Trophoblast cell (in vitro differentiated cells and primary cell): ENCODE data around the gene FGF6.

ENCODE experiments used
- DNase-seq, 2 donors: peaks; one replicate each; pipeline ENCODE4 v3.0.0-alpha.2; 2016
- H2AFZ ChIP-seq: 2 replicates; pipeline ENCODE4 v1.6.1; 2013; ENCODE audit warnings: low read length, moderate library complexity, mild to moderate bottlenecking; ENCODE audit not compliant: insufficient read depth, poor library complexity
- H2AK5ac ChIP-seq: 2 replicates; pipeline ENCODE4 v1.6.1; 2013; ENCODE audit warnings: mild to moderate bottlenecking, low read length
- H2BK120ac ChIP-seq: 2 replicates; pipeline ENCODE4 v1.6.1; 2013; ENCODE audit warnings: low read length, mild to moderate bottlenecking, moderate library complexity; ENCODE audit not compliant: insufficient read depth, poor library complexity
- H2BK12ac ChIP-seq: 2 replicates; pipeline ENCODE4 v1.6.1; 2013; ENCODE audit warnings: mild to moderate bottlenecking, low read length, moderate library complexity
- H2BK5ac ChIP-seq: 2 replicates; pipeline ENCODE4 v1.6.1; 2013; ENCODE audit warnings: low read length, low read depth, moderate library complexity, mild to moderate bottlenecking; ENCODE audit not compliant: poor library complexity
- H3K14ac ChIP-seq: 2 replicates; pipeline ENCODE4 v1.6.1; 2013; ENCODE audit warnings: mild to moderate bottlenecking, low read length
- H3K18ac ChIP-seq: 2 replicates; pipeline ENCODE4 v1.6.1; 2013; ENCODE audit warnings: mild to moderate bottlenecking, low read length
- H3K23ac ChIP-seq: 2 replicates; pipeline ENCODE4 v1.6.1; 2013; ENCODE audit warnings: low read length
- H3K27ac ChIP-seq: 2 replicates; pipeline ENCODE4 v1.5.1; 2013; ENCODE audit warnings: low read depth, mild to moderate bottlenecking, inconsistent platforms, low read length, moderate library complexity
- H3K27me3 ChIP-seq: 2 replicates; pipeline ENCODE4 v1.6.1; 2013; ENCODE audit warnings: inconsistent platforms, mild to moderate bottlenecking, low read length, moderate library complexity; ENCODE audit not compliant: insufficient read depth
- H3K36me3 ChIP-seq, 2 experiments: 1 replicate in 1 of 2; 2 replicates in 1 of 2; pipeline ENCODE4 v1.6.1; 2013; ENCODE audit warnings: low read length in 2 of 2, mild to moderate bottlenecking in 2 of 2, moderate library complexity in 1 of 2; ENCODE audit not compliant: insufficient read depth in 2 of 2, control insufficient read depth in 1 of 2
- H3K4ac ChIP-seq: 2 replicates; pipeline ENCODE4 v1.6.1; 2013; ENCODE audit warnings: low read depth, mild to moderate bottlenecking, low read length, moderate library complexity
- H3K4me1 ChIP-seq, 2 experiments: 1 replicate in 1 of 2; 2 replicates in 1 of 2; pipeline ENCODE4 v1.6.1; 2013; ENCODE audit warnings: low read length in 2 of 2, mild to moderate bottlenecking in 2 of 2, moderate library complexity in 1 of 2; ENCODE audit not compliant: insufficient read depth in 2 of 2, control insufficient read depth in 1 of 2
- H3K4me2 ChIP-seq: 2 replicates; pipeline ENCODE4 v1.6.1; 2013; ENCODE audit warnings: inconsistent platforms, mild to moderate bottlenecking, low read length, moderate library complexity
- H3K4me3 ChIP-seq: 2 replicates; pipeline ENCODE4 v1.5.1; 2013; ENCODE audit warnings: mild to moderate bottlenecking, low read depth, low read length, inconsistent platforms
- H3K79me1 ChIP-seq: one replicate; pipeline ENCODE4 v1.6.1; 2013; ENCODE audit warnings: low read length
- H3K79me2 ChIP-seq: 2 replicates; pipeline ENCODE4 v1.6.1; 2013; ENCODE audit warnings: low read length, mild to moderate bottlenecking; ENCODE audit not compliant: control insufficient read depth, insufficient read depth, poor library complexity
- H3K9ac ChIP-seq: 2 replicates; pipeline ENCODE4 v1.6.1; 2013; ENCODE audit warnings: mild to moderate bottlenecking, low read length
- H3K9me3 ChIP-seq: 2 replicates; pipeline ENCODE4 v1.6.1; 2013; ENCODE audit warnings: low read depth, mild to moderate bottlenecking, control low read depth, inconsistent platforms, low read length; ENCODE audit not compliant: insufficient read depth
- H4K12ac ChIP-seq: 2 replicates; pipeline ENCODE4 v1.6.1; 2013; ENCODE audit warnings: low read depth, mild to moderate bottlenecking, low read length, moderate library complexity
- H4K8ac ChIP-seq: 2 replicates; pipeline ENCODE4 v1.6.1; 2013; ENCODE audit warnings: low read depth, mild to moderate bottlenecking, low read length, moderate library complexity
- H4K91ac ChIP-seq: one replicate; pipeline ENCODE4 v1.6.1; 2013; ENCODE audit warnings: low read depth, mild to moderate bottlenecking, low read length, moderate library complexity
- WGBS: extraction: QIAGEN DNeasy Blood & Tissue Kit; methylation state at CpG from one replicate; pipeline ENCODE4 v1.1.7; 2013; ENCODE audit warnings: missing lambda C conversion rate; ENCODE audit not compliant: insufficient read length, insufficient coverage; ENCODE audit errors: extremely low coverage; 5-methylcytosine and 5-hydroxymethylcytosine counted together

FGF6 gene

DNA sequence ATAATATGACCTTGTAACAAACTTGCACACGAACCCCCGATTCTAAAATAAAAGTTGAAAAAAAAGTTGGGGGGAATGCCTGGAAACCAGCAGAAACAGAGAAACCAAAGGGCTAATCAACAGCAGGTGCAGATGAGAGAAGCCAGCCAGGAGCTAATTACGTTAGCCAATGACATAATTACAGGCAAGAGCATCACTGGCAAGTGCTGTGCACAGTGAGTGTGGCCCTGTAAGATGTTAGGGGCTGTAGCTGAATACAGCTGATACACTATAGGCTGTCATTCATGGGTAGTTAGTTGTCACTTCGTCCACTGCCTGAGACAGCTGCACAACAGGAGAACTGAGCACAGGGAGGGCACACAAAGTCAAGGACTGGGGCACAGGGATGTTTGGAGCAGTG, 58.8 kb downstream of the FGF6 start:
- no peak overlapping the region for H2BK120ac ChIP-seq
- H3K79me1 ChIP-seq: no peaks in the 10 kb centered on the region
- no peak overlapping the region for H3K4ac ChIP-seq
- no peak overlapping the region for H3K18ac ChIP-seq
- H4K8ac ChIP-seq: no peak overlapping the region
- H3K4me3 ChIP-seq: no peak overlapping the region
- H3K79me2 ChIP-seq: no peaks in the 10 kb centered on the region
- no peak overlapping the region for H3K14ac ChIP-seq
- H3K27ac ChIP-seq: no peak overlapping the region
- H2AFZ ChIP-seq: no peak overlapping the region
- WGBS: no CpG with 5 or more reads among the region's 4 CpGs
- H3K9me3 ChIP-seq: no peaks in the 10 kb centered on the region
- no peak overlapping the region for H2BK5ac ChIP-seq
- no peaks in the 10 kb centered on the region for H3K4me1 ChIP-seq
- no peak for DNase-seq
- H4K91ac ChIP-seq: no peak overlapping the region
- no peak overlapping the region for H3K9ac ChIP-seq
- no peak overlapping the region for H3K4me2 ChIP-seq
- H3K36me3 ChIP-seq: no peaks in the 10 kb centered on the region
- H2AK5ac ChIP-seq: no peak overlapping the region
- H3K23ac ChIP-seq: no peak overlapping the region
- H3K27me3 ChIP-seq: no peaks in the 10 kb centered on the region
- H4K12ac ChIP-seq: no peak overlapping the region
- no peak overlapping the region for H2BK12ac ChIP-seq
